ENCODE measurements around the gene SH3PXD2B.

The SH3PXD2B gene

DNA sequence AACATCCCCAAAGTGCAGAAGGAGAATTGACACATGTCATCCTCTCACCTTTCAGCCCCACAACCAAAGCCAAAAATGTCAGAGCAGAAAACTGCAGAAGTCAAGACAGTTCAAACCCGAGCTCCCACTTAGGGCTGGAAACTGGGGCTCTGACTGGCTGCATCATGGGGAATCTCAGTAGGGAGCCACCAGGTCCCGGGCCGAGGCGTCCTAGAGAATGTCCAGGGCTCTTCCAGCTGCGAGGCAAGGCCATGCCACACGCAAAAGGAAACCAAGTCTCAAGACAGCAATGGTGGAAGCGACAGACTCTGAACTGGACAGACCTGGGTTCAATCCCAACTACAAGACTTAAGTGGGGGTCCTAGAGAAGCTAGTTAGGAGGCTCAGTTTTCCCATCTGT, 13.8 kb downstream of the SH3PXD2B start:
- H3K27ac ChIP-seq (replicated peaks) = no peak overlapping the region
- DNase-seq (ENCODE audit: low read depth in 1 of 2, low spot score in 1 of 2) = no peak
- TF ChIP-seq CTCF (IDR thresholded peaks at IDR 0.05; ENCODE audit: insufficient read depth, low read length) (no peak), GABPA (IDR thresholded peaks at IDR 0.05; ENCODE audit: low read depth) (no peak), POLR2AphosphoS5 (IDR thresholded peaks at IDR 0.05; ENCODE audit: low read depth) (no peak), SPI1 (IDR thresholded peaks at IDR 0.05; ENCODE audit: borderline replicate concordance, low read depth) (no peak)
- TF ChIP-seq, protein P1, sequence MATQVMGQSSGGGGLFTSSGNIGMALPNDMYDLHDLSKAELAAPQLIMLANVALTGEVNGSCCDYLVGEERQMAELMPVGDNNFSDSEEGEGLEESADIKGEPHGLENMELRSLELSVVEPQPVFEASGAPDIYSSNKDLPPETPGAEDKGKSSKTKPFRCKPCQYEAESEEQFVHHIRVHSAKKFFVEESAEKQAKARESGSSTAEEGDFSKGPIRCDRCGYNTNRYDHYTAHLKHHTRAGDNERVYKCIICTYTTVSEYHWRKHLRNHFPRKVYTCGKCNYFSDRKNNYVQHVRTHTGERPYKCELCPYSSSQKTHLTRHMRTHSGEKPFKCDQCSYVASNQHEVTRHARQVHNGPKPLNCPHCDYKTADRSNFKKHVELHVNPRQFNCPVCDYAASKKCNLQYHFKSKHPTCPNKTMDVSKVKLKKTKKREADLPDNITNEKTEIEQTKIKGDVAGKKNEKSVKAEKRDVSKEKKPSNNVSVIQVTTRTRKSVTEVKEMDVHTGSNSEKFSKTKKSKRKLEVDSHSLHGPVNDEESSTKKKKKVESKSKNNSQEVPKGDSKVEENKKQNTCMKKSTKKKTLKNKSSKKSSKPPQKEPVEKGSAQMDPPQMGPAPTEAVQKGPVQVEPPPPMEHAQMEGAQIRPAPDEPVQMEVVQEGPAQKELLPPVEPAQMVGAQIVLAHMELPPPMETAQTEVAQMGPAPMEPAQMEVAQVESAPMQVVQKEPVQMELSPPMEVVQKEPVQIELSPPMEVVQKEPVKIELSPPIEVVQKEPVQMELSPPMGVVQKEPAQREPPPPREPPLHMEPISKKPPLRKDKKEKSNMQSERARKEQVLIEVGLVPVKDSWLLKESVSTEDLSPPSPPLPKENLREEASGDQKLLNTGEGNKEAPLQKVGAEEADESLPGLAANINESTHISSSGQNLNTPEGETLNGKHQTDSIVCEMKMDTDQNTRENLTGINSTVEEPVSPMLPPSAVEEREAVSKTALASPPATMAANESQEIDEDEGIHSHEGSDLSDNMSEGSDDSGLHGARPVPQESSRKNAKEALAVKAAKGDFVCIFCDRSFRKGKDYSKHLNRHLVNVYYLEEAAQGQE (IDR thresholded peaks at IDR 0.05; ENCODE audit: insufficient replicate concordance, low read depth) = no peak
- H3K27me3 ChIP-seq (ENCODE audit: insufficient read depth, poor library complexity, severe bottlenecking) = peaks cover 12% of the 10 kb centered on the region
- H3K4me3 ChIP-seq (replicated peaks; ENCODE audit: insufficient read depth, low read length) = no peak overlapping the region

DNA sequence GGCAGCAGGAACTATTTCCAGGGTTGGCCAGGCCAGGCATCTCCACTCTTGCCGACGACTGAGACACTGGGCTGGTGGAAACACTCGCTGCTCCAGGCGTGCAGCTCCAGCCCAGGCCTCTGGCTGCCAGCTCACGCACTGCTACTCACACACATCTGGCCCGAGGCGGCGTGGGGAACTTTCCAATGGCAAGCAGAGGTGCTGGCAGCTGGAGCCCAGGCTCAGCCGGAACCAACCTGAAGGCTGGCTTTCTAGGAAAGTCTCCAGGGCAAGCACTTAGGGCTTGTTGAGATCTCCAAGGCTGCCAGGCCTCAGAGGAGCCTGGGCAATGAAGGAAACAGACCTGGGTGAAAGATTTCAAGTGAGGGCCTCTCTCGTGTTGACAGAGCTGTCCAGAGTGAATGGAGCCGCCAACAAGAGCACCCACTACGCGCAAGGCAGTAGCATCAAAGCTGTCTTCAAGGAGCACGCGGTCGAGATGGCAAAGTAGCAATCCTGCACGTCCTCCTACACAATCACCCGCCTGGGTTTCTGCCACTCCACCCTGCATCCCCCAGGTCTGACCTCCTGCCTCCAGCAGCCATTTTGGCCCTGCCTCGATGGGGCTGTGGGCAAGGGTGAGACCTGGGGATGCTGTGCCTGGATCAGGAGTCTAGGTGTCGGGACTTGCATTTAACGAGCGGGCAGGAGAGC, 14.4 kb downstream of the SH3PXD2B start:
- Histone ChIP-seq H3K27ac (replicated peaks) (no peak overlapping the region), H3K27me3 (ENCODE audit: insufficient read depth, poor library complexity, severe bottlenecking) (peaks cover 10% of the 10 kb centered on the region), H3K4me3 (replicated peaks; ENCODE audit: insufficient read depth, low read length) (no peak overlapping the region)
- no peak for DNase-seq (ENCODE audit: low read depth in 1 of 2, low spot score in 1 of 2)
- no peak for TF ChIP-seq POLR2AphosphoS5 (IDR thresholded peaks at IDR 0.05; ENCODE audit: low read depth)
- no peak for TF ChIP-seq CTCF (IDR thresholded peaks at IDR 0.05; ENCODE audit: insufficient read depth, low read length)
- TF ChIP-seq SPI1 (IDR thresholded peaks at IDR 0.05; ENCODE audit: borderline replicate concordance, low read depth) = no peak
- TF ChIP-seq, protein P1 (IDR thresholded peaks at IDR 0.05; ENCODE audit: insufficient replicate concordance, low read depth) = no peak
- no peak for TF ChIP-seq GABPA (IDR thresholded peaks at IDR 0.05; ENCODE audit: low read depth)

GRCh38 chr5:172438319-172438668, 16.0 kb downstream of the SH3PXD2B start:
- TF ChIP-seq CTCF (IDR thresholded peaks at IDR 0.05; ENCODE audit: insufficient read depth, low read length) (no peak), SPI1 (IDR thresholded peaks at IDR 0.05; ENCODE audit: borderline replicate concordance, low read depth) (peak; percentile 24; the same call in 1 of the 2 replicates)
- H3K4me3 ChIP-seq (replicated peaks; ENCODE audit: insufficient read depth, low read length) = no peak overlapping the region
- H3K27me3 ChIP-seq (ENCODE audit: insufficient read depth, poor library complexity, severe bottlenecking) = peaks cover 6% of the 10 kb centered on the region
- H3K27ac ChIP-seq (replicated peaks) = no peak overlapping the region
- DNase-seq (ENCODE audit: low read depth in 1 of 2, low spot score in 1 of 2) = no peak
